Upper lobe of right lung (tissue), 1 donor: ENCODE measurements around the gene ATP1A3. TPM values are rescaled to one million over a fixed set of nuclear protein-coding genes. Genes with fewer than 3 reads are reported as not detected.
A peak's percentile ranks its signal among the peaks of the same experiment; 100 is the strongest.

Experiments
- ATAC-seq: fragments of 200-7000 bp; cut with Tn5 transposase; one replicate; pipeline ENCODE4 v1.9.1; 2020; ENCODE audit warnings: mild to moderate bottlenecking, moderate library complexity
- DNase-seq: peaks from one replicate; pipeline ENCODE4 v3.0.0-alpha.2; 2020
- H3K27ac ChIP-seq: fragments of 200-600 bp; one replicate; pipeline ENCODE4 v1.8.0; 2022
- H3K27me3 ChIP-seq: fragments of 200-600 bp; one replicate; pipeline ENCODE4 v1.8.0; 2022; ENCODE audit warnings: mild to moderate bottlenecking
- H3K36me3 ChIP-seq: fragments of 200-600 bp; one replicate; pipeline ENCODE4 v1.8.0; 2022
- H3K4me1 ChIP-seq: fragments of 200-600 bp; one replicate; pipeline ENCODE4 v1.8.0; 2022
- H3K4me3 ChIP-seq: fragments of 200-600 bp; one replicate; pipeline ENCODE4 v1.8.0; 2022; ENCODE audit warnings: mild to moderate bottlenecking
- H3K9me3 ChIP-seq: fragments of 200-600 bp; one replicate; pipeline ENCODE4 v1.8.0; 2022
- intact Hi-C: fragments of 100-400 bp; cut with DNase I; formaldehyde crosslinking; loops from one replicate; pipeline ENCODE4 v1.11.0; 2022
- total RNA-seq: library from RNA; stranded (reverse); fragmentation: NEBNext Ultra II Directional; extraction: Animal tissue kit (Norgen Biotek cat#: 25700); gene quantifications from one replicate; pipeline ENCODE4 v1.2.1, GENCODE V29; 2021
- TF ChIP-seq, protein P1 (sequence below): fragments of 200-600 bp; IDR thresholded peaks from one replicate; pipeline ENCODE4 v1.8.0; 2022; ENCODE audit warnings: antibody characterized with exemption
- donor health status: DM: no; HTN: yes; CAD: no; lungs with severe emphysema.

The ATP1A3 gene
- total RNA-seq, 1 donor from 2014 or later = not detected

DNA sequence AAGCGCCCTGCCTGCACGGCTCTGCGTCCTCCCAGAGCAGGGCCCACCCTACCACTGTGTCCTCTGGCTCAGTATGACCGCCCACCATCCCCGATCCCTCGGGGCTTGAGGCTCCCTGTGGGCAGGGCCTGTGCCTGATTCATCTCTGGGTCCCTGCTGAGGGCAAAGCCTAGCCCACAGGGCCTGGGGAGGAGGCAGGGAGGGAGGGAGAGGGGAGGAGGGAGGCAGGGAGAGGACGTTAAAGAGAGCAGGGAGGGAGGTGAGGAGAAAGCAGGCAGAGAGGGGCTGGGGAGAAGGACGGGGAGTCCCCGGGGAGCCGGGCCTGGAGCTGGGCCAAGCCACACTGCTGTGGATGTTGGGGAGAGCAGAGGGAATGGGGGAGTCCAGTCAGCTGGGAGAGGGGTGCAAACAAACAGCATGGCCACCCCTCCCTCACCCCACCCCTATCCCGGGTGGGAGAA is 61.7 kb downstream of the ATP1A3 start:
- Histone ChIP-seq H3K9me3 (no peaks in the 10 kb centered on the region), H3K27ac (no peak overlapping the region), H3K4me3 (no peak overlapping the region), H3K27me3 (peaks cover 61% of the 10 kb centered on the region), H3K36me3 (no peaks in the 10 kb centered on the region), H3K4me1 (peaks cover 12% of the 10 kb centered on the region)
- ATAC-seq = no peak
- intact Hi-C loops = loop anchor here (10.0 kb wide), 1 partner anchor 67 kb away; the partner anchor contains the start of gene RPS19
- TF ChIP-seq, protein P1, sequence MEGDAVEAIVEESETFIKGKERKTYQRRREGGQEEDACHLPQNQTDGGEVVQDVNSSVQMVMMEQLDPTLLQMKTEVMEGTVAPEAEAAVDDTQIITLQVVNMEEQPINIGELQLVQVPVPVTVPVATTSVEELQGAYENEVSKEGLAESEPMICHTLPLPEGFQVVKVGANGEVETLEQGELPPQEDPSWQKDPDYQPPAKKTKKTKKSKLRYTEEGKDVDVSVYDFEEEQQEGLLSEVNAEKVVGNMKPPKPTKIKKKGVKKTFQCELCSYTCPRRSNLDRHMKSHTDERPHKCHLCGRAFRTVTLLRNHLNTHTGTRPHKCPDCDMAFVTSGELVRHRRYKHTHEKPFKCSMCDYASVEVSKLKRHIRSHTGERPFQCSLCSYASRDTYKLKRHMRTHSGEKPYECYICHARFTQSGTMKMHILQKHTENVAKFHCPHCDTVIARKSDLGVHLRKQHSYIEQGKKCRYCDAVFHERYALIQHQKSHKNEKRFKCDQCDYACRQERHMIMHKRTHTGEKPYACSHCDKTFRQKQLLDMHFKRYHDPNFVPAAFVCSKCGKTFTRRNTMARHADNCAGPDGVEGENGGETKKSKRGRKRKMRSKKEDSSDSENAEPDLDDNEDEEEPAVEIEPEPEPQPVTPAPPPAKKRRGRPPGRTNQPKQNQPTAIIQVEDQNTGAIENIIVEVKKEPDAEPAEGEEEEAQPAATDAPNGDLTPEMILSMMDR = no peak
- DNase-seq = no peak

- Histone ChIP-seq H3K27ac (no peak overlapping the region), H3K4me3 (no peak overlapping the region), H3K27me3 (peaks cover 69% of the 10 kb centered on the region), H3K4me1 (peaks cover 12% of the 10 kb centered on the region), H3K9me3 (no peaks in the 10 kb centered on the region), H3K36me3 (no peaks in the 10 kb centered on the region)
- intact Hi-C loops = loop anchor here (10.0 kb wide), 1 partner anchor 66 kb away; the partner anchor contains the start of gene RPS19
- DNase-seq (no peak), ATAC-seq (no peak)
- TF ChIP-seq, protein P1 = peak; percentile 28
These were observed 63.0 kb downstream of the ATP1A3 start for GRCh38 chr19:41930926-41931592.

DNA sequence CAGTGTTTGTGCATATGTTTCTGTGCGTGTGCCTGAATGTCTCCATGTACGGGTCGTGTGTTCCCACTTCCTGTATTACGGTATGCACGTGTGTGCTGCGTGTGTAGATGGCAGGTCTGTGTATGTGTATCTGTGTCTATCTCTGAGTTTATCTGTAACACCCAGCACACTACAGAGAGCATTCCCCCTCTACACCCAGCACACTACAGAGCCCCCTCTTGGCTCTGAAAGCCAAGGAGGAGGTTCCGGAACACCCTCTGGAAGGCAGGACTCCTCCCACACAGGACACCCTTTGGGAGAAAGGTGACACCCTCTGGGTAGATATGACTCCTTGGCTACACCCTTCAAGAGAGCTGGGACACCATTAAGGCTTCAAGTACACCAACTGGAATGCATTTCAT is 63.7 kb downstream of the ATP1A3 start:
- Histone ChIP-seq H3K9me3 (no peaks in the 10 kb centered on the region), H3K4me1 (peaks cover 12% of the 10 kb centered on the region), H3K27ac (no peak overlapping the region), H3K36me3 (no peaks in the 10 kb centered on the region), H3K27me3 (peaks cover 69% of the 10 kb centered on the region), H3K4me3 (no peak overlapping the region)
- TF ChIP-seq, protein P1 = no peak
- ATAC-seq (peak; percentile 6), DNase-seq (no peak)
- intact Hi-C loops = loop anchor here (10.0 kb wide), 1 partner anchor 66 kb away; the partner anchor contains the start of gene RPS19

GRCh38 chr19:41929536-41930071 is 64.4 kb downstream of the ATP1A3 start:
- Histone ChIP-seq H3K4me1 (peaks cover 12% of the 10 kb centered on the region), H3K4me3 (no peak overlapping the region), H3K27me3 (peaks cover 71% of the 10 kb centered on the region), H3K36me3 (no peaks in the 10 kb centered on the region), H3K9me3 (no peaks in the 10 kb centered on the region), H3K27ac (no peak overlapping the region)
- ATAC-seq (no peak), DNase-seq (no peak)
- intact Hi-C loops = loop anchor here (10.0 kb wide), 1 partner anchor 65 kb away; the partner anchor contains the start of gene RPS19
- TF ChIP-seq, protein P1 = no peak

GRCh38 chr19:41928754-41929535 is 65.1 kb downstream of the ATP1A3 start:
- Histone ChIP-seq H3K27me3 (peaks cover 77% of the 10 kb centered on the region), H3K9me3 (no peaks in the 10 kb centered on the region), H3K4me3 (peak overlapping the region; percentile 50), H3K4me1 (peaks cover 12% of the 10 kb centered on the region), H3K36me3 (no peaks in the 10 kb centered on the region), H3K27ac (no peak overlapping the region)
- DNase-seq (no peak), ATAC-seq (peak; percentile 16)
- intact Hi-C loops = no loop called here
- TF ChIP-seq, protein P1 = no peak
